ENCODE data around the gene PTH2.
"Not testable (repeated sequence)": the region's sequence is repeated elsewhere in the genome, so short reads cannot be mapped to it uniquely, and the experiment has no call there.

Gene PTH2

DNA sequence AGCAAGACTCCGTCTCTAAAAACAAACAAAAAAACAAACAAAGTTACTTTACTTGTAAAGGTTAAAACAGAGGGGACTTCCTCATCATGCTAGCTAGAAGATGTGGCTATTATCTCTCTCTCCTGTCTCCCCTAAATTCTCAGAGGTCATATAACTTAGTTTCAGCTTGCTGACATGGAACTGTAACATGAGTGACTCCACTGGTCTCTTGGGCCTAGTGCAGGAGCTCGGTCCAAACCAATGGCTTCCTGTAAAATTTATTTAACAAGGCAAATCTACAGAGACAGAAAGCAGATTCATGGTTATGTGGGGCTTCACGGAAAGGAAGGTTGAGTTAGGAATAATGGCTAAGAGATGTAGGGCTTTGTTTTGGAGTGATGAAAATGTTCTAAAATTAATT is 44.7 kb downstream of the PTH2 start:
- no peak for DNase-seq (ENCODE audit: low spot score)

DNA sequence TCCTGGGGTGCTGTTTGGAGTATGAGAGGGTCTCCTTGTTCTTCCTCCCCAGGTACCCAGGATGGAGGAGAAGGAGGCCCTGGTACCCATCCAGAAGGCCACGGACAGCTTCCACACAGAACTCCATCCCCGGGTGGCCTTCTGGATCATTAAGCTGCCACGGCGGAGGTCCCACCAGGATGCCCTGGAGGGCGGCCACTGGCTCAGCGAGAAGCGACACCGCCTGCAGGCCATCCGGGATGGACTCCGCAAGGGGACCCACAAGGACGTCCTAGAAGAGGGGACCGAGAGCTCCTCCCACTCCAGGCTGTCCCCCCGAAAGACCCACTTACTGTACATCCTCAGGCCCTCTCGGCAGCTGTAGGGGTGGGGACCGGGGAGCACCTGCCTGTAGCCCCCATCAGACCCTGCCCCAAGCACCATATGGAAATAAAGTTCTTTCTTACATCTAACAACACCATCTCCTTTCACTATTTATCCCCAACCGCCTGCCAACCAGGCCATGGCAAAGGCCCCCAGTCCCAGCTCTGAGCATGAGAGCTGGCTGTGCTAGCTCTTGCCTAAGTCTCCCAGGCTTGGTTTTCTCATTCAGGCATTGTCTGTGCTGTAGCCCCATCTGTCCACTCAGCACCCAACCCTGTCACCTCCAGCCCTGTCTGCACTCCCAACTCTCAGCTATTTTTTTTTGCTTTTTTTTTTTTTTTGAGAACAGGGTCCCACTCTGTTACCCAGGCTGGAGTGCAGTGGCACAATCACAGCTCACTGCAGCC is 48.4 kb downstream of the PTH2 start:
- no peak for DNase-seq (ENCODE audit: low spot score)

DNA sequence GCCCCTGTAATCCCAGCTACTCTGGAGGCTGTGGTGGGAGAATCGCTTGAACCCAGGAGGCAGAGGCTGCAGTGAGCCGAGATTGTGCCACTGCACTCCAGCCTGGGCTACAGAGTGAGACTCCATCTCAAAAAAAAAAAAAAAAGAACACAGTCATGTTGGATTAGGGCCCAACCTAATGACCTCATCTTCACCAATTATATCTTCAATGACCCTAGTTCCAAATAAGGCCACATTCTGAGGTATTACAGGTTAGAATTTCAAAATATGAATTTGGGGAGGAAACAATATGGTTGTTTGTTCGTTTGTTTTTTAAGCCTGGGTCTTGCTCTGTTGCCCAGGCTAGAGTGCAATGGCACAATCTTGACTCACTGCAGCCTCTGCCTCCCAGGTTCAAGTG is 50.1 kb downstream of the PTH2 start:
- not testable (repeated sequence) for DNase-seq (ENCODE audit: low spot score)

All from HuH-7.5 (cell line).